HG02852 (cell line): ENCODE measurements around the gene TDRD7.

ENCODE experiments used
- ATAC-seq: cut with Tn5 transposase; IDR thresholded peaks from one replicate; pipeline ENCODE4 v1.9.1; 2021; ENCODE audit warnings: mild to moderate bottlenecking, moderate library complexity; ENCODE audit not compliant: unreplicated experiment

Gene TDRD7, protein sequence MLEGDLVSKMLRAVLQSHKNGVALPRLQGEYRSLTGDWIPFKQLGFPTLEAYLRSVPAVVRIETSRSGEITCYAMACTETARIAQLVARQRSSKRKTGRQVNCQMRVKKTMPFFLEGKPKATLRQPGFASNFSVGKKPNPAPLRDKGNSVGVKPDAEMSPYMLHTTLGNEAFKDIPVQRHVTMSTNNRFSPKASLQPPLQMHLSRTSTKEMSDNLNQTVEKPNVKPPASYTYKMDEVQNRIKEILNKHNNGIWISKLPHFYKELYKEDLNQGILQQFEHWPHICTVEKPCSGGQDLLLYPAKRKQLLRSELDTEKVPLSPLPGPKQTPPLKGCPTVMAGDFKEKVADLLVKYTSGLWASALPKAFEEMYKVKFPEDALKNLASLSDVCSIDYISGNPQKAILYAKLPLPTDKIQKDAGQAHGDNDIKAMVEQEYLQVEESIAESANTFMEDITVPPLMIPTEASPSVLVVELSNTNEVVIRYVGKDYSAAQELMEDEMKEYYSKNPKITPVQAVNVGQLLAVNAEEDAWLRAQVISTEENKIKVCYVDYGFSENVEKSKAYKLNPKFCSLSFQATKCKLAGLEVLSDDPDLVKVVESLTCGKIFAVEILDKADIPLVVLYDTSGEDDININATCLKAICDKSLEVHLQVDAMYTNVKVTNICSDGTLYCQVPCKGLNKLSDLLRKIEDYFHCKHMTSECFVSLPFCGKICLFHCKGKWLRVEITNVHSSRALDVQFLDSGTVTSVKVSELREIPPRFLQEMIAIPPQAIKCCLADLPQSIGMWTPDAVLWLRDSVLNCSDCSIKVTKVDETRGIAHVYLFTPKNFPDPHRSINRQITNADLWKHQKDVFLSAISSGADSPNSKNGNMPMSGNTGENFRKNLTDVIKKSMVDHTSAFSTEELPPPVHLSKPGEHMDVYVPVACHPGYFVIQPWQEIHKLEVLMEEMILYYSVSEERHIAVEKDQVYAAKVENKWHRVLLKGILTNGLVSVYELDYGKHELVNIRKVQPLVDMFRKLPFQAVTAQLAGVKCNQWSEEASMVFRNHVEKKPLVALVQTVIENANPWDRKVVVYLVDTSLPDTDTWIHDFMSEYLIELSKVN

DNA sequence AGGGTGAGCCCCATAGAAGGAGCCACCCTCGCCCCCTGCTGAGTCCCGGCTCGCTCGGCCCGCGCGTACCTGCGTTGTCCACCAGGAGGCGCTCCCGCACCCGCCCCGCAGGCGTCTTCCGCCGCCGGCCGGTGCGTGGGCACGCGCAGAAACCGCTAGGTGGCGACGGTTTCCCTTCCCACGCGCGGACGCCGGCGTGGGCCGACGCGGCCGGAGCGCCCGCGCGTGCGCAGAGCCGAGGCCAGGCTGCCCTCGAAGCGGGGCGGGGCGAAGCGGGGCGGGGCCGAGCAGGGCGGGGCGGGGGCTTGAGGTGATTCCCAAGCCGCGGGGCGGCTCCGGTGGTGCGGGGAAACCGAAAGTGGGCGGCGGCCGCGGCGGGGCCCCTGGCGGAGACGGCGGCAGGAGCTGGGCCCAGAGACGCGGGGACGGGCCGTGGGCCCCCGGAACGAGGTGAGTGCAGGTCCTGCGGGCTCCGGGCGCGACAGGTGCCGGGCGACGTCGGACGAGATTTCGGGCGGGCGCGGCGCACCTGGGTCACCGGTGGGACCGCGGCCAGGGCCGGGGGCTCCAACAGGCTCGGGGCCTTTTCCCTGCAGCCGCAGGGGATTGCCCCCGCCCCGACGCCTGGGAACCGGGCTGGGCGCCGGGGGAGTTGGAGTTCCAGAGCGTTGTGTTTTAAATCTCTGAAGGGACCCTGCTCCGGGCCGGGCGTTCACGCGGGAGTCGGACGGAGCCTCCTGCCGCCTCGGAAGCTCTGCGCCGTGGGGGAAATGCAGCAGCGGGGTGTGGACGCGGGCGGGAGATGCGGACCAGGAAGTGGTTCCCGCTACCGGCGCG, at the start of gene TDRD7:
TDRD7 (plus strand) TSS at position 308 of the 837 bp plus-strand sequence. CDS start 16,370 bp downstream, outside the sequence.
- peak; percentile 82 for ATAC-seq

- peak; percentile 35 for ATAC-seq
These were observed 48.9 kb upstream of the TDRD7 start for GRCh38 chr9:97362777-97363545.

DNA sequence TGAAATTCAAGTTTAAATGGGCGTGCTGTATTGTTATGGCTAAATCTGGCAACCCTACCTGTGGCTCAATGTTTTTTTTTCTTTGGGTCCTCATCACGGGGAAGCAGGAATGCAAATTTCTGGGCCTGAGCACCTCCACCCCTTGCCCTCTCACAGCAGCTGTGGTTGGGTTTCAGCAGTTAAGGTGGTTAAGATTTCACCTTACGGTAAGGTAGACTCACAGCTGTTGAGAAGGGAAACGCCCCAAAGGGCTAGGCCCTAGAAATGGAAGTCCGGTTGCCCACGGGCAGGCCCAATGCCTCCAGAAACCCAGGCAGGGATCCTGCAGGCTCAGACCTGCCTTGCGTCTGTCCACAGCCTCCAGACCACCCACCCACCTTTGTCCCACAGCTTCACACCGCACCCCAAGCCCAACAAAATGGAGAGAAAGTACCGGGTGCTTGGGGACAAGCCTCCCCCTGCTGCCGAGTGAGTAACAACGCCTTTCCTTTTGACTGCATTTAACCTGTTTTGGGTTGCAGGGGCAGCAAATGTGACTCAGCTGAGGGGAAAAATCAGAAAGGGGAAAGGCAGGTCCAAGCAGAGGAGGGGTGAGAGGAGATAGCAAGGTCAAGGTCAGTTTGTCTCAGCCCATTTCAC, 48.1 kb upstream of the TDRD7 start:
- ATAC-seq = no peak

GRCh38 chr9:97364769-97365490, 47.0 kb upstream of the TDRD7 start:
- ATAC-seq = no peak

DNA sequence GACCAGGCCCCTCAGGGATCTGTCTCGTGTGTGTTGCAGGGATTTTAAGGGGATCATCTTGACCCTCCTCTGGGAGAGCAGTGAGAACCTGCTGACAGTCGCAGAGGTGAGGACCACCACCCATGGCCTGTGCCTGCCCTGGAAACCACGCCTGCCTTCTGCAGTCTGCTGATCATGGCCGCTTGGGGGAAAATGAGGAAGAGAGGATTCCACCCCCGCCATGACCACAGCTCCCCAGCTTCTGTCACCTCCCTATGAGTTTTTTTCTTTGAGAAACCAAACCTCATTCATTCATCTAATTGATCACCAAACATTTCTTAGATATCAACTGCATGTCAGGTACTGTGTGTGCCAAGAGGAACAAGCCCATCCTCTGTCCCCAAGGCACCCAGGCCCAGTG, 46.3 kb upstream of the TDRD7 start:
- no peak for ATAC-seq

GRCh38 chr9:97366476-97366875, 45.4 kb upstream of the TDRD7 start:
- ATAC-seq = no peak

GRCh38 chr9:97366889-97367288, 45.0 kb upstream of the TDRD7 start:
- ATAC-seq = no peak

DNA sequence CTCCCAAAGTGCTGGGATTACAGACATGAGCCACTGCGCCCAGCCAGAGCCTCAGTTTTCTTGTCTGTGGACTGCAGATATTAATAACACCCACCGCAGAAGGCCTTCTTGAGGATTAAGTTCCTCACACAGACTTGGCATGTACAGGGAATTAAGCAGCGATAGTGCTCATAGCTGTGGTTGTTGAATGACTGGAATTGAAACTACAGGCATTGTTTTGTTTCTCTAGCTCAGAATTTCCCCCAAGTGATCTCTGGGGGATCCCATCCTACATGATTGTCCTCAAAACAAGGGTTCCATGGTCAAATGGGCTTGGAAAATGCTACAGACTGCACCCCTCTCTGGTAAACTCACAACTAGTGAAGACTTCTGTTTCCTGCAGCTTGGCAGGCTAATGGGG, 44.2 kb upstream of the TDRD7 start:
- peak; percentile 59 for ATAC-seq

DNA sequence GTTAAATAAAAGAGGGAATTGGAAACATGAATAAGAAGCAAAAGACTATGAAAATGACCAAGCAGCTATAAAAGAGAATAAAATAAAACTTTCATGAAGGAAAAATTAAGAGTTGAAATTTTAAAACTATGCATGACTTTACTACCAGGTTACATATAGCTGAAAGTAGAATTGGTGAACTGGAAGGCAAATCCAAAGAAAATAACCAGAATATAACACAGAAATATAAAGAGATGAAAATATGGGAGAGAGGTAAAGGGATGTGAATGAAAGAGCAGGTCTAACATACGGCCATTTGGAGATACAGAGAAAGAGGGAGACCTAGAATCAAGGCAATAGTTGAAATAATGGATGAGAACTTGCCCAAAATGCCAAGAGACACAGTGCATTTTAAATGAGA, 42.9 kb upstream of the TDRD7 start:
- ATAC-seq = no peak

- ATAC-seq = no peak
These were observed 39.3 kb upstream of the TDRD7 start for GRCh38 chr9:97372580-97372979.

- ATAC-seq = no peak
These were observed 38.6 kb upstream of the TDRD7 start for GRCh38 chr9:97373331-97373730.

DNA sequence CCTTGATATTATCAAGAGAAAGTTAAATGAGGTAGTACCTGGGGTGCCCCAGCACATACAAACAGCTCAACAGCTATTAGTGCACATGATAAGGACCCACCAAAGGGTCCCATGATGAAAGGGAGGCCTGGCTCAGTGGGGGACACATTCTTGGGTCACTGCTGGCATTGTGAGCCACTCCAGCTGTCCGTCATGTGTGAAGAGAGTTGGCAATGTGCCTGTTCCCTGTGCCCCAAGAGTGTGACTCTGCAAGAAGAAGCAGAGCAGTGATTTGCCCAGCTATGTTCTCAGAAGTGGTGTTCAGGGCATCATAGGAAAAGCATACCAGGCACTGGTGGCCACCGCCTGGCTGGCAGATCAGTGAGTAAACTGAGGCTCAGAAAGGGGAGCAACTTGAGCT, 37.1 kb upstream of the TDRD7 start:
- ATAC-seq = no peak

- ATAC-seq = no peak
These were observed 35.0 kb upstream of the TDRD7 start for GRCh38 chr9:97376902-97377301.

- no peak for ATAC-seq
These were observed 29.7 kb upstream of the TDRD7 start for GRCh38 chr9:97382099-97382718.

- no peak for ATAC-seq
These were observed 27.3 kb upstream of the TDRD7 start for GRCh38 chr9:97384406-97385262.

DNA sequence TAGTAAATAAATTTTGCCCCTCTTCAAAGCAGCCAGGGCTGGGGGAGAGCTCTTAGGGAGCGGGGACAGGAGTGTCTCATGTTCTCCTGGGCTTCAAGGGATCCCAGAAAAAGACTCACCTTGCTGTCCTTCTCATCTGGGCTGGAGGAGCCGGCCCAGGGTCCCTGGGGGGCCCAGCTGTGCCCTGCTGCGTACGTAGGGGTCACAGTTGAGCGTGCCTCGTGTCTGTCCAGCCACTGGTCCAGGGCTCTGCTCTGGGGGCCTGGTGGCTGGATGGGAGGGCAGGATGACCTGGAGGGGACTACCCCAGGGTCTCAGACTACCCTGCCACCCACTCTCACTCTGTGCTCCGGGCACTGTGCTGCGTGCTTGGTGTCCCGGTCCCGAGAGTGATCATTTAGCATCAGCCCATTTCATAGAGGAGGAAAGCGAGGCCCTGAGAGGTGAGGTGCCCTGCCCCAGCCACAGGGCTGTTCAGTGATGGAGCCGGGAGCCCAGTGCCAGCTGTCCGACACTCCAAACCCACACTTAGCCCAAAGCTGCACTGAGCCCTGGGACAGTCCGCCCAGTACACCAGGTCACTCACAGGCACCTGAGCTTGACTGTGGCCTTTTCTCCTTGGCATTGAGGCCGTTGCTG, 26.2 kb upstream of the TDRD7 start:
- no peak for ATAC-seq

- no peak for ATAC-seq
These were observed 25.6 kb upstream of the TDRD7 start for GRCh38 chr9:97386265-97386633.
